Measurements from ENCODE around the gene ANXA2.
"Not testable (repeated sequence)": the region's sequence is repeated elsewhere in the genome, so short reads cannot be mapped to it uniquely, and the experiment has no call there.

The ANXA2 gene

DNA sequence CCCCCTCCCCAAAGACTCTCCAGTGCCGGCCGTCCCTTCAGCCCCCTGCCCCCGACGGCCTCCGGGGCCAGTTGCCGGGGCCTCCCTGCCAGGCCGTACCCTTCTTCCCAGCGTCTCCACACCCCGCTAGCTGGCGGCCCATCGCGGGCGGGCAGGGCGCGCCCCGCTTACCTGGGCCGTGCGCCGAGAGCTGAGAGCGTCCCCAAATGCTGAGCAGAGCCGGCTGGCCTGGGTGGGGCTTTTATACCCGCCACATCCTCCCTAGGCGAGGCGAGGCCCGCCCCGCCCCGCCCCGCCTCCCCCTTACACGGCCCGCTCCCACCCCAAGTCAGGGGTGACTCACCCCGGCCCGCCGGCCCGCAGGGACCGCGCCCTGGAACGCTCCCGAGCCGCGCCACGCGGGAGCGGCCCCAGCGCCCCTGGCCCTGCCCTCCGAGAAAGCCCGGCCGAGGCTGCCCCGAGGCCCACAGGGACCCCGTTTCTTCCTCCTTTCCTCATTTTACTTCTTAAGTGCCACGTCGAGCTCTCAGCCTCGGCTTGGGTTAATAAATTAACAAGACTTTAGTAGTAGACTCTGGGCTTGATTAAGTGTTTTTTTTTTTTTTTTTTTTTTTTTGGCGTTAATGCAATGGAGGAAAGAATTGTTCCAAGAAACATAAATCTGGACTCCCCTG, at the start of gene ANXA2:
Gene ANXA2 (minus strand): TSS at position 215 of the 674 bp plus-strand sequence. CDS start 11,911 bp downstream, outside the sequence.
- DNase-seq = peak; percentile 95

GRCh38 chr15:60444289-60444912, 46.6 kb upstream of the ANXA2 start:
- DNase-seq = peak; percentile 22

DNA sequence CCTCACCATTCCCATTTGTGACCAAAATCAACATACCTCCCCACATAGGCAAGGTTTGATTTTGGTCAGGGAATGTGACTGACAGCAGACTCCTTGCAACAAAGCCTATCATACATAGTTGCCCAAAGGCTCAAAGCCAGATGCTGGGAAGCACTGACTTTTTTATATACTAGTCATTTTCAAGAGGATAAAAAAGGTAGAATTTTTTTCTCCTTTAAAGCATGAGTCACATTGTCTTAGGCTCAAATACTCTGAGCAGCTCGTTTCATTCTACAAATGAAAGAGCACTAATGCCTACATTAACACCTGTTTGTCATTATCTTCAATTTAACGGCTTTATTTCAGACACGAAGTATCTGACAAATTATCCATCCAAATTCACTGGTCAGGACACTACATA, 45.0 kb upstream of the ANXA2 start:
- no peak for DNase-seq

GRCh38 chr15:60442031-60442650, 44.4 kb upstream of the ANXA2 start:
- no peak for DNase-seq

GRCh38 chr15:60441331-60441730, 43.5 kb upstream of the ANXA2 start:
- no peak for DNase-seq

DNA sequence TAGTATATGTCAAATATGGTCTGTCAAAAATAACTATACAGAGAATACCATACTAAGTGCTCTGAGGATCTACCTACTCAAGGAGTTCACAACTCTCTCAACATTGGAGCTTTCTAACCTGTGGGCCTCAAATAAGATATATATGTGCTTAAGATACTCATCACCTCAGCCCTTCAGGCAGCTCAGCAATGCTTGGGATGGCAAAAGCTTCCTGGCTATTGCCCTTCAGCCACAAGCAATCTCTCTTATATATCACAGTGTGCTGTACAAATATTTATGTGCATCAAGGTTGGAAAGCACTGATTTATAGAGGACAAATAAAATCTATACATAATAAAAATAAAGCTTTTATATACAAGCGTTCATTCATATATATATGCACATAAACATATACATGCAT, 40.9 kb upstream of the ANXA2 start:
- no peak for DNase-seq

DNA sequence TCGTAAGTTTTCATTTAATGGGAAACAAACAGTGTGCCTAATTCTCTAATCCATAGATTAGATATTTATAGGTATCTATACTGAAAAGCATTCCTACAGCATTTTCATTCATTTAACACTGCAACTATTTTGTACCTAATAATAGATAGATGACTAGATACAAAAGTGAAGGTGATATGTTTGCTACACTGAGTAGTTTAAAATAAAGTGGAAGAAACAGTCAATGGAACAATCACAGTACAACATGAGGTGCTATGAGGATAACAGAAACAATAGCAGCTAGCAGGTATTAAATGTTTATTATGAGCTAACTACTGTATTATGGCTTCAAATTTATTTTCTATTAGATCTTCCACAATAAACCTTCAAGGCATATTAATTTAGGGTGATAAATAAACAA, 31.1 kb upstream of the ANXA2 start:
- no peak for DNase-seq

- no peak for DNase-seq
Measured at GRCh38 chr15:60426870-60427508, 29.2 kb upstream of the ANXA2 start.

DNA sequence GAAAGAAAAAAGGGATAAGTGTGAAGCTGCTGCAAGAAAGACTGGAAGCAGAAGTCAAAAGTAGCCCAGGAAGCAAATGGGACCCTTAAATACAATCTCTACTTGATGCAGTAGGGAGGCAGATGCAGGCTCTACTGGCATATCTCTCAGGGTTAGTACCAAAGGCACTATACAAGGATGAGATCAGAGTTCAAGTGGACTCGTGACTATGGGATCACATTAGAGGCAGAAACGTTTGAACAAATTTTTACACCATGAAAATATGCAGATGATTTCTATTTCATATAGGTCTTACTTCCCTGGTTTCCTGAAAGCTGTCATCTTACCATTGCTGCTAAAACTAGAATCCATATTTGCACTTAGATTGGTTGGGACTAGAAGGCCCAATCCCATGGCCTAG, 27.7 kb upstream of the ANXA2 start:
- no peak for DNase-seq

DNA sequence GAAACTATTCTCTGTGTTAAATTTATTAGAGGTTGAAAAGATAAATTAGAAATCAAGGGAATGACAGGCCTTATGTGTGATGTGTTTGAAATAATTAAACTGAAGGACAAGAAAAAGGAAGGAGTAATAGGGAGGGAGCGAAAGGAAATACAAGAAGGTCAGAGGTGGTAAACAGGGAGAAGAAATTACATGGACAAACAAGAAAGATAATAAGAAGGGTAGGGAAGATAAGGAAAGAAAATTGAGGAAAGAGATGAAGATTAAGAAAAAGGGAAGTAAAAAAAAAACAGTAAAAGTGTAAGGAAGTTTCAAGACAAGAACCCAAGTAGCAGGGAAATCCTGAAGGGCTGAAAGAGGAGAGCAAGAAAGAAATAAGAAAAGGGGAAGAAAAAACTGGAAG, 26.2 kb upstream of the ANXA2 start:
- DNase-seq = no peak

DNA sequence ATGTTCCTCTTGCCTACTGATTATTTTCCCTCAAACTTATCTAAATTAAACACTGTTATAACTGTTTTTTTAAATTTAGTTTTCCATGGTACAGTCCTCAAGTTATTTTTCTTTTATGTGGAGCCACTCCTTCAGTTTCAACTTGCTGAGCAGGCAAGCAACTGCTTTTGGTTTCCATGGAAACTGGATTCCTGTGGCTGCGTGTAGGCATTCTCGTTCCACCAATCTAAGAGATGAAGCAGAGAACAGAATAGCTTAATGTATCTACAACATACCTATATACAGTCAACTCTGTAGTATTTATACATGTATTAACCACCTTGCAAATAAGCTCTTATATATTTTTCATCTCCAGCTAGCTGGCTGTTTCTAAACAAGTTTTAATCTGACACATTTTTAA, 25.8 kb upstream of the ANXA2 start:
- DNase-seq = peak; percentile 54

GRCh38 chr15:60421544-60421943, 23.8 kb upstream of the ANXA2 start:
- DNase-seq = no peak

- no peak for DNase-seq
Measured at GRCh38 chr15:60420203-60420716, 22.5 kb upstream of the ANXA2 start.

DNA sequence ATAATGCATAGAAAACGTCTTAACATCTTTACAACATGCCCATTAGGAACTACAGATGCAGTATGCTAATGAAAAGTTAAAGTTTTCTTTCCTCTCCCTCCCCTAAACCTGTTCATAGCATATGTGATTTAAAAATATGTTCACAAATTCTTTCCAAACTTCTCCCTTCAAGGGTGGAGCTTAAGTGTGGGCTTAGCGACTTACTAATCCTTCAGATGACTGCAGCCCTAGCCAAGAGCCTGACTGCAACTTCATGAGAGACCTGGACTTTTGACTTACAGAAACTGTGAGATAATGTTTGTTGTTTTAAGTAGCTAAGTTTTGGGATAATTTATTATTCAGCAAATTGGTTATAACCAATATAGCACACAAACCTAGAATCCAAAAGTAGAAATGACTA, 22.0 kb upstream of the ANXA2 start:
- DNase-seq = no peak

- no peak for DNase-seq
Measured at GRCh38 chr15:60418096-60418495, 20.3 kb upstream of the ANXA2 start.

DNA sequence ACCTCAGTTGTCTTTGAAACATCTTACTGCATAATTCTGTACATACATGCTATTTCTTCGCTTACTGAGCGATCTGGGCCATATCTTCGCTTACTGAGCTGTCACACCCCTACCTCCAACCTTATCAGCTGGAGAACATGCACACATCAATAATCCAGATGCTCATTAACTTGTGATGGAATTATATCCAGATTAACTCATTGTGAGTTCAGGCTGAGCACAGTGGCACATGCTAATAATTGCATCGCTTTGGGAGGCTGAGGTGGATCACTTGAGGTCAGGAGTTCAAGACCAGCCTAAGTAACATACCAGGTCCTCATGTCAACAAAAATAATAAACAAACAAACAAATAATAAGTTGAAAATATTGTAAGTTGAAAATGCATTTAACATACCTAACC, 19.3 kb upstream of the ANXA2 start:
- DNase-seq = peak; percentile 66

GRCh38 chr15:60416484-60416883, 18.7 kb upstream of the ANXA2 start:
- DNase-seq = no peak

DNA sequence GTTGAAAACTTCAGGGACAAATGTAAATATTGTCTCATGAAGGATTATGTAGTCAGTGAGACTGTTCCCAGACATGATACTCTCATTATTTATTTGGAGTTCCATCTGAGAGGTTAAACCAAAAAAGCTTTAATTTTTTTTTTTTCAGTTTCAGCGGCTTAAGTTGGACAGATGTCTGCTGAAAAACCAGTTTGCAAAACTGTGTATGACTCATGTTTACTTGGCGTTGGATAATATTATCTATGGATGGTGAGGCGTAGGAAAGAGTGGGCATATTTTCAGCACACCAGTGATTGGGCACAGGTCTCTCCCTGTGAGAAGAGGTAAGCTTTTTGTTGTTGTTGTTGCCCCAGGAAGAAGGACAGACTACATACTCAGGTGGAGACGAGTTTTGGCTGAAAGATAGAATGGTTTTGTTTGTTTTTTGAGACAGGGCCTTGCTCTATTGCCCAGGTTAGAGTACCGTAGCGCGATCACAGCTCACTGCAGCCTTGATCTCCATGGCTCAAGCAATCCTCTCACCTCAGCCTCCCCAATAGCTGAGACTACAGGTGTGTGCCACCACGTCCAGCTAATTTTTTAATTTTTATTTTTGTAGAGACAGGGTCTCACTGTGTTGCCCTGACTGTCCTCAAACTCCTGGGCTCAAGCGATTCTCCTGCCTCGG, 16.4 kb upstream of the ANXA2 start:
- DNase-seq = no peak

GRCh38 chr15:60413231-60413824, 15.5 kb upstream of the ANXA2 start:
- no peak for DNase-seq

DNA sequence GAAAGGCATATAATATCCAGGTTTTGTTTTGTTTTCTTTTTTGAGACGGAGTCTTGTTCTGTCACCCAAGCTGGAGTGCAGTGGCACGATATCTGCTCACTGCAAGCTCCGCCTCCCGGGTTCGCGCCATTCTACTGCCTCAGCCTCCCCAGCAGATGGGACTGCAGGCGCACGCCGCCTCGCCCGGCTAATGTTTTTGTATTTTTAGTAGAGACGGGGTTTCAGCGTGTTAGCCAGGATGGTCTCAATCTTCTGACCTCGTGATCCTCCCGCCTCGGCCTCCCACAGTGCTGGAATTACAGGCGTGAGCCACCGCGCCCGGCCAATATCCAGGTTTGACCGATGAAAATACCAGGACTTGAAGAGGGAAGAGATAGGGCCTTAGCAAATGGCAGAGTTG, 15.0 kb upstream of the ANXA2 start:
- not testable (repeated sequence) for DNase-seq

GRCh38 chr15:60411774-60412425, 14.1 kb upstream of the ANXA2 start:
- DNase-seq = no peak

DNA sequence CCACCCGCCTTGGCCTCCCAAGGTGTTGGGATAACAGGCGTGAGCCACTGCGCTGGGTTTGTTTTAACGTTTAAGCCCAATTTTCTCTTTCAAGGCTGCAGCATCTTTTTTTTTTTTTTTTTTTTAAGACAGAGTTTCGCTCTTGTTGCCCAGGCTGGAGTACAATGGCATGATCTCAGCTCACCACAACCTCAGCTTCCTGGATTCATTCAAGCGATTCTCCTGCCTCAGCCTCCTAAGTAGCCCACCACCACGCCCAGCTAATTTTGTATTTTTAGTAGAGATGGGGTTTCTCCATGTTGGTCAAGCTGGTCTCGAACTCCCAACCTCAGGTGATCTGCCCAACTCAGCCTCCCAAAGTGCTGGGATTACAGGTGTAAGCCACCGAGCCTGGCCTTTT, 12.6 kb upstream of the ANXA2 start:
- DNase-seq = not testable (repeated sequence)
